Mucosa of rectum (tissue), 2 donors: Measurements from ENCODE around the gene SLC16A8.
A peak's percentile ranks its signal among the peaks of the same experiment; 100 is the strongest.

Experiments
- H3K27ac ChIP-seq, 2 donors: one replicate each; pipeline ENCODE4 v1.7.0; 2013; ENCODE audit warnings: inconsistent platforms in 2 of 2, low read depth in 2 of 2, low read length in 2 of 2
- H3K27me3 ChIP-seq, 2 donors: one replicate each; pipeline ENCODE4 v1.7.0; 2013; ENCODE audit warnings: low read length in 2 of 2; ENCODE audit not compliant: control insufficient read depth in 2 of 2, insufficient read depth in 2 of 2
- H3K36me3 ChIP-seq, 2 donors: one replicate each; pipeline ENCODE4 v1.7.0; 2013; ENCODE audit warnings: low read length in 2 of 2; ENCODE audit not compliant: control insufficient read depth in 2 of 2, insufficient read depth in 2 of 2
- H3K4me1 ChIP-seq, 2 donors: one replicate each; pipeline ENCODE4 v1.7.0; 2013; ENCODE audit warnings: low read length in 2 of 2, mild to moderate bottlenecking in 1 of 2; ENCODE audit not compliant: control insufficient read depth in 2 of 2, insufficient read depth in 2 of 2
- H3K4me3 ChIP-seq, 2 donors: one replicate each; pipeline ENCODE4 v1.7.0; 2013; ENCODE audit warnings: low read length in 2 of 2
- H3K9ac ChIP-seq, 2 donors: one replicate each; pipeline ENCODE4 v1.7.0; 2013; ENCODE audit warnings: low read length in 2 of 2, low read depth in 1 of 2, mild to moderate bottlenecking in 1 of 2
- H3K9me3 ChIP-seq, 2 donors: one replicate each; pipeline ENCODE4 v1.7.0; 2013; ENCODE audit warnings: low read length in 2 of 2; ENCODE audit not compliant: control insufficient read depth in 2 of 2
- donor health status: healthy.
- donor health status: Normal muscosa, but diverticular disease.

The SLC16A8 gene

DNA sequence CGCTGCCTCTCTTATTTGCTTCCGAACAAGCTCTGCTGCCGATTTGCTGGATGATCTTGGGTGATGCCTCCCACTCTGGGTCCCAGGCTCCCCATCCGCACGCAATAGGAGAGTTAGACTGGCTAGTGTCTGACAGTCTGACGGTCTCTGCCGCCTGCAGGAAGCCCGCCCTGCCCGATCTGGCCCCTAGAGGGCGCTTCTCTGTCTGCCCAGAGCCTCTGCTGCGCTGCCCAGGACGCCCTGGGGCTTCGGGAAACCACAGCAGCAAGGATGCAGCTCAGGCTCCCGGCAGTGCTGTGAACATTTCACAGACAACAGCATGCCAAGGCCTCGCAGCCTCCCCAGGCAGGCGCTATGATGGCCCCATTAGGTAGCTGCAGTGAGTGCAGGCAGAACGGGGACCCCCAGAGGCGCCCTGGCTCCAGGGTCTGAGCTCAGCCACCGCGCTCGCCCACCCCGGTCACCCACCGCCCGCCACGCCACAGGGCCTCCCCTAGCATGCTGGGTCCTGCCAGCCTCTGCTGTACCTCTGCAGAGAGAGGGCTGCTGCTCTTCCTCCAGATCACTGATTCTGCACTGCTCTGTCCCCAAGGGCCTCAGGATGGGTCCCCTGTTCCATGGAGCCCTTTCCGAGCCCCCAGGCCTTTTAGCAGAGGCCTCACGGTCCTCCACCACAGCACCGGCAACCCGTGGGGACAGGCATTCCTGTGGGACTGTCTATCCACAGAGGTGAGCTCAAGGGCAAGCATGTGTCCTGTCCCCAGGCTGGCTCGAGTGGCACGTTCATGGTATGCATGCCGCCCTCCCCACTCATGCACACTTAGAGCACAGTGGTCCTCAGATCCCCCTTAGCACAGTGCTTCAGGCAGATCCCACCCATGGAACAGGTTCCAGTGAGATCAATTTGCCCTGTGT lies 30.8 kb upstream of the SLC16A8 start:
- Histone ChIP-seq H3K4me3 (no peak overlapping the region), H3K36me3 (peaks cover 0 to 4% of the 10 kb centered on the region in 2 donors), H3K27ac (no peak overlapping the region), H3K9me3 (no peaks in the 10 kb centered on the region), H3K4me1 (peaks cover 17 to 29% of the 10 kb centered on the region in 2 donors), H3K9ac (no peak overlapping the region), H3K27me3 (no peaks in the 10 kb centered on the region)

DNA sequence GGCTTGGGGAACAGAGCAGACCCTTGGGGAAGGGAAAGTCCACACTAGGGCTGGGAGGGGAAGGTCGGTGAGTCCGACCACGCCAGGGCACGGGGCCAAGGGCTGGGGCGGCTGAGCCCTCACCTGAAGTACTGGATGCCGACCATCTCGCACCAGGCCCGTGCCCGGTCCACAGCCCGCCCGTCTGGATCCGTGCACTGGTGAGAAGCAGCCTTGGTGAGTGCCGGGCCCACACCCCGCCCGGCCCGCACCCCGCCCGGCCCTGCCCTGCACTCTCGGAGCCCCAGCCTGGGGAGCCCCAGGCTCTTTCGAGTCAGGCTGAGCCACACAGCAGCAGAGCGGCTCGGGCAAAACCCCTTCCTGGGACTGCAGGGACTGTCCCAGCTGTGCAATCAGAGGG lies 28.4 kb upstream of the SLC16A8 start:
- H3K4me3 ChIP-seq, result peak overlapping the region; percentile 15 to 73
- peak overlapping the region; percentile 49 to 96 for H3K9ac ChIP-seq
- peaks cover 36 to 51% of the 10 kb centered on the region in 2 donors for H3K4me1 ChIP-seq
- H3K27ac ChIP-seq, result peak overlapping the region; percentile 98 to 99
- H3K9me3 ChIP-seq, result no peaks in the 10 kb centered on the region
- no peaks in the 10 kb centered on the region for H3K27me3 ChIP-seq
- peaks cover 4 to 9% of the 10 kb centered on the region in 2 donors for H3K36me3 ChIP-seq

DNA sequence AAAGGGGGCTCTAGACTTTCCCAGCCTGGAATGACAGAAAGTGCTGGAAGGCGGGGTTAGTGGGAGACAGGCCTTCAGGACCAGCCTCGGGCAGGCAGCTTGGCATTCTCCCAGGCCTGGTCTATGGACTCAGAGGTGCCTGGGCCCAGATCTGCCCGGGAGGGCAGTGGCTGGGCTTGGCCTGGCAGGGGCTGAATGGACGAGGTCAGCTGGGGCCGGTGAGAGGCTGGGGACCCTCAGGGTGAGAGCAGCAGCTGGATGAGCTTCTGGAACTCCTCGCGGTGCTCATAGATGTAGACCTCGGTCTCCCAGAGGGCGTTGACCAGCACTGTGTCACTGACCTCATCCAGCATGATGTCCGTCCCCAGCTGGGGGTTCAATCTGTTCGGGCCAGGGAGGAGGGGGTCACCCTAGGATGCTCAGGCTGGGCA lies 28.0 kb upstream of the SLC16A8 start:
- Histone ChIP-seq H3K27me3 (no peaks in the 10 kb centered on the region), H3K36me3 (peaks cover 9 to 12% of the 10 kb centered on the region in 2 donors), H3K9ac (peak overlapping the region; percentile 49 to 96), H3K4me1 (peaks cover 39 to 55% of the 10 kb centered on the region in 2 donors), H3K4me3 (peak overlapping the region; percentile 15 to 73), H3K27ac (peak overlapping the region; percentile 98 to 99), H3K9me3 (no peaks in the 10 kb centered on the region)

DNA sequence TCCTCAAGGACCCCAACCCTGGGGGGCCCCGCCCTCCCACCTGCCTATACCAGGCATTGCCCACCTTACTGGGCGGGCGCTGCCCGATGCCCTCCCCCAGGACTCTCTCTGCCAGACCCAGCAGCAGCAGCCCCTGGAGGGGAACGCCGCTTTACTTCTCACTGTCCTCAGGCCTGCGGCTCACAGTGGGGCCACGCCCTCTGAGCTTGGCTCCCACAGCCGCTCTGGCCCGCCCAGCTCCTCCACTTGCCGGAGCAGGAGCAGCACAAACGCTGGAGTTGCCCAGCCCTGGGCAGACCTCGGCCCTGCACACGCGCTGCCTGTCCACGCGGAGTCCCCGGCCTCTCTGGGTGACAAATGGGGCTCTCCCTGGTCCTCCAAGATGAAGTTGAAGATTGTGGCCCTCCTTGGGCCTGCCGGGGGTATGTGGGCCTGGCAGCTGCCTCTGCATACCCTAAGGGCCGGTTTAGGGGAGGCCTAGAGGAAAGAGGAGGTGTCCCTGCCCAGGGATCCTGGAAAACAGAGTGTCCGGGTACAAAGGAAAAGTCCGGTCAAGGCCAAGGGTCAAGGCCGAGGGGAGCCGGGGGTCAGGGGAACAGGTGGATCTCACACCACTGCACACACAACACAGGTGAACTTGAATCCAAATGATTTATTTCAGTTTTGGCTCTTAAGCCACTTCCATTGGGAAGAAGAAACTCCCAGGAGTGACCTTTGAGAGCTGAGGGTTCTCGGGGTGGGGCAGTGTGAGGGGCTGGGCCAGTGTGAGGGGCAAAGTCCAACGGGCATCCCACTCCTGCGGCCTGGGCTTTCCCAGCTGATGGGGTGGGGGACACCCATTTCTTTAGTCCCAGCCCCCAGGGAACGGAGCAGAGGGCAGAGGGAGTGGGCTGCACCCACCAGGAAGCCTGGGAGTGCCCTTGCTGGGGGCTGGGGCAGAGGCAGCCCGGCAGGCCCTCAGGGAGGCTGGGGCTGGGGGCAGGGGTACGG lies 27.2 kb upstream of the SLC16A8 start:
- Histone ChIP-seq H3K9ac (peak overlapping the region; percentile 70 to 96), H3K27ac (peak overlapping the region; percentile 98 to 99), H3K4me1 (peaks cover 39 to 56% of the 10 kb centered on the region in 2 donors), H3K9me3 (no peaks in the 10 kb centered on the region), H3K4me3 (peak overlapping the region; percentile 73 to 82), H3K36me3 (peaks cover 12 to 15% of the 10 kb centered on the region in 2 donors), H3K27me3 (no peaks in the 10 kb centered on the region)

DNA sequence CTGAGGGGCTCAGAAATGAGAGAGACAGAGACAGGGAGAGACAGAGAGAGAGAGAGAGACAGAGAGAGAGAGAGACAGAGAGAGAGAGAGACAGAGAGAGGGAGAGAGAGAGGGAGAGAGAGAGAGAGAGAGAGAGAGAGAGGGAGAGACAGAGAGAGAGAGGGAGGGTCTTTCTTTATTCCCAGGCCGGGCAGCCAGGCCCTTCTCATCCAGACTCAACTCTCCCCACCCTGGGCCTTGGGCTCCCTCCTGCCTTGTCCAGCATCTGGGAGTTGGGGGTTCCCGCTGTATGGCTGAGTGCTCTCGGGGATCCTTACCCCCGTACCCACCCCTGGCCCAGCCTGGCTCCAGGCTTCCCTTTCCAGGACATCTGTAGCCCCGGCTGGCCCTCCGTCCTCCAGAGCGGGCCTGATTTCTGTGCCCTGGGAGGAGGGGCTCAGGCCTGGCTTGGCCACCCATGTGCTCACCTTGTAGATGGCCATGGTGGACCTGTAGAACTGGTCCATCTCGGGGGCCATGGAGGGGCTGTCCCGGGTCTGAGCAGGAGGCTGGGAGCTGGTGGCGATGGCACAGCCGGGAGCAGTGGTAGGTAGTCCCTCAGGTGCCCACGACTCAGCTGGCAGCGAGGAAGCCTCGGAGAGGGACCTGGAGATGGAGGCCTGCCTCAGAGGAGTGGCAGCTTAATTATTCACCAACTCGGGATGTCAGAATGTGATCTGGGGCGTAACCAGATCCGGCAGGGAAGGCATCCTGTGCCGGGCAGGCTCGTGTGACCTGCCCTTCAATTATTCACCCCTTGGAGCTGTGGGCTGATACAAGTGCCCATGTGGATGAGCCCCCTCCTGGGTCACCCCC lies 26.3 kb upstream of the SLC16A8 start, which contains the start of gene BAIAP2L2:
Gene BAIAP2L2, minus strand, starts transcription at position 677 of the 855 bp plus-strand sequence. Its CDS starts 159 bp downstream, at position 518.
- no peaks in the 10 kb centered on the region for H3K27me3 ChIP-seq
- peak within 1 kb of the TSS; percentile 70 to 96 for H3K9ac ChIP-seq
- no peaks in the 10 kb centered on the region for H3K9me3 ChIP-seq
- peaks cover 39 to 56% of the 10 kb centered on the region in 2 donors for H3K4me1 ChIP-seq
- peak within 1 kb of the TSS; percentile 98 to 99 for H3K27ac ChIP-seq
- H3K4me3 ChIP-seq, result peak within 1 kb of the TSS; percentile 73 to 82
- peaks cover 13 to 20% of the 10 kb centered on the region in 2 donors for H3K36me3 ChIP-seq

DNA sequence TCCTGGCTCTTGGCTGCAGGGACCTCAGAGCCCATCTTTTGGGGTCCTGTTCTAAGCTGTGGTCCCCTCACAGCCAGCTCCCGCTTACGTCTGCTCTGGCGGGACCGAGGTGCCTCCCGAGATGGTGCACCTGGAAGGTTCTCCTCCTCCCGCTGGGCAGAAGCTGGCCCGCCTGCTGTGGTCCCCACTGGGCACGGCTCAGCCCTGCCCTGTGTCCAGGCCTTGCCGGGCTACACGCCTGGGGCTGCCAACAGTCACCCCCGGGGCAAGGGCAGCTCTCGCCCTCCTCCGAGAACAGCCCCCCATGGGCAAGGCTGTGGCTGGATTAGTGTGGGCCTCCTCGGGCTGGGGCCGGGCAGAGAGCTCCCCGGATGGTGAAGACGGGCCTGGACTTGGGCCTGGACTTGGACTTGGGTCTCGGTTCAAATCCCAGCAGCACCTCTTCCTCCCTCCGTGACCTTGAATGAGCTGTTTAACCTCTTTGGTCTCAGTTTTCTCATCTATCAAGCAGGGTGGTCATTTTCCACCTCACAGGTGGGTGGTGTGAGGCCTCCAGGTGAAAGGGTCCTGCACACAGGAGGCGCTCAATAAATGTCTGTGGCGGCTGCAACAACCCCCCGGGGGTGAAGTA lies 25.5 kb upstream of the SLC16A8 start:
- H3K36me3 ChIP-seq, result peaks cover 11 to 20% of the 10 kb centered on the region in 2 donors
- peaks cover 39 to 54% of the 10 kb centered on the region in 2 donors for H3K4me1 ChIP-seq
- H3K9ac ChIP-seq, result peak overlapping the region in 1 of 2 donors; percentile 96
- no peaks in the 10 kb centered on the region for H3K9me3 ChIP-seq
- H3K27me3 ChIP-seq, result no peaks in the 10 kb centered on the region
- H3K27ac ChIP-seq, result peak overlapping the region; percentile 98 to 99
- H3K4me3 ChIP-seq, result peak overlapping the region in 1 of 2 donors; percentile 82

DNA sequence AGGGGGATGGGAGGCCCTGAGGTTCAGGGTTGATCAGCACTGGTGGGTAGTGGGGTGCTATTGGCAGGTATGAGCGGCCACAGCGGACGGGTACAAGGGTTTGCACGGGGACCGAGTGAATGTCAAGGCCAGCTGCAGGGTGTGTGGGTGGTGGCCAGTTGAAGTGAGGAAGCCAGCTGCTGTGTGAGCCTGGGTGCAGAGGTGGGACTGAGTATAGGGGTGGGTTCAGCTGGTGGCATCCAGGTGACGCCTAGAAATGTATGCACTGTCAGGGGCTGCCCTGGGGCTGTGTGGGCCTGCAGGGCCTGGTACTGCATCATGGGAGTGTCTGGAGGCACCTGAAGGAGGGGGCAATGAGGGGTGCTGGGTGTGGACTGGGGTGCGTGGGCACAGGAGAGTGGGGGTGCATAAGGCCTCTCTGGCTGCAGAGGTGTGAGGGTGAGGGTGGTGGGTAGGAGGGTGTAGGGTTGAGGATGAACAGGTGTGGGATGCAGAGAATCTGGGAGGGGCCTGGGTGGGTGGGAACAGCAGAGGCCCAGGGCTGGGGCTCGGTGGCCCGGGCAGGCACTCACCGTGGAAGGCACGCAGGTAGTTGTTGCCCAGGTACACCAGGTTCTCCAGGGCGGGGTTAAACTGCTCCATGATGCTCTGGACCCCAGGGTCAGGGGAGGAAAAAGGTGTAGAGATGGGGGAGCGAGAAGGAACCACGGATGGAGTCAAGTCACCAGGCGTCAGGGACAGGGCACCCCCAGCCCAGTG lies 24.8 kb upstream of the SLC16A8 start:
- Histone ChIP-seq H3K36me3 (peaks cover 13 to 20% of the 10 kb centered on the region in 2 donors), H3K27me3 (no peaks in the 10 kb centered on the region), H3K4me1 (peaks cover 39 to 54% of the 10 kb centered on the region in 2 donors), H3K4me3 (peak overlapping the region in 1 of 2 donors; percentile 82), H3K27ac (peak overlapping the region; percentile 98 to 99), H3K9me3 (no peaks in the 10 kb centered on the region), H3K9ac (peak overlapping the region; percentile 32 to 50)

DNA sequence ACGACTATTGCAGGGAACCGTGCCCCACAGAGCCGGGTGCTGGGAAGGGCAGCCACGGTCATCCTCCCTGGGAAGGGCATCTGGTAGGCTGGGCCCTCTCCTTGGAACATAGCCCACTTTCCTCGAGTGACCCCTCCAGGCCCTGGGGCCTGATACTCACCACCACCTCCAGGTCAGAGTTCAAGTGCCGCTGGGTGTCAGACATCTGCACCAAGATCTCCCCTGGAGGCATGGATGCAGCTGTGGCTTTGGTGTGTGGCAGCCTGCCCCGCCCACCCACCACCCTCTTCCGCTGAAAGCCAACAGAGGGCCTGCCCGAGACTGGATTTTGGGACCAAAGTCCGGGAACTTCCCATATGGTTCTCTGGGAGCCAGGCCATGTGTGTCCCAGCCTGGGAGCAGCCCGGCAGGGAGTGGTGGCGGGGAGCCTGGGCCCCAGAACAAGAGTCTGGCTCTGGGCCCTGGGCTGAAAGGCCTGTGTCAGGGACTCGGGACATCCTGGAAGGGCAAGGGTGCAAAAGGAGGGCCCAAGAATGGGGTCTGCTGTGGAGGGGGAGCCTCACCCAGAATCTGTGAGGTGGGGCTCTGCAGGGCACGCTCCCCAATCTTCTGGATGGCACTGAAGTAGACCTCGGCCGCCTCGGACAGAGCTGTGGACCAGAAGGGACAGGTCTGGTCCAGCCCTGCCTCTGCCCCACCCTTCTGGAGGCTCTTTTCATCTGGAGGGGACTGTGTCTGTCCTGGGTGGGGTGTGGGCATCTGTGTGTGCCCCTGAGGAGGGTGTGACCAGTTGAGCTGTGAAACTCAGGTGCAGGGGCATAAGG lies 23.9 kb upstream of the SLC16A8 start:
- Histone ChIP-seq H3K9ac (peak overlapping the region; percentile 32 to 50), H3K27me3 (no peaks in the 10 kb centered on the region), H3K4me1 (peaks cover 39 to 54% of the 10 kb centered on the region in 2 donors), H3K27ac (peak overlapping the region; percentile 98 to 99), H3K4me3 (no peak overlapping the region), H3K36me3 (peaks cover 13 to 20% of the 10 kb centered on the region in 2 donors), H3K9me3 (no peaks in the 10 kb centered on the region)
